HuH-7.5 (cell line): ENCODE results near the gene TSPAN10.

Experiments used
- DNase-seq: peaks from one replicate; pipeline ENCODE4 v3.0.0; 2011; ENCODE audit warnings: low spot score

Gene TSPAN10

DNA sequence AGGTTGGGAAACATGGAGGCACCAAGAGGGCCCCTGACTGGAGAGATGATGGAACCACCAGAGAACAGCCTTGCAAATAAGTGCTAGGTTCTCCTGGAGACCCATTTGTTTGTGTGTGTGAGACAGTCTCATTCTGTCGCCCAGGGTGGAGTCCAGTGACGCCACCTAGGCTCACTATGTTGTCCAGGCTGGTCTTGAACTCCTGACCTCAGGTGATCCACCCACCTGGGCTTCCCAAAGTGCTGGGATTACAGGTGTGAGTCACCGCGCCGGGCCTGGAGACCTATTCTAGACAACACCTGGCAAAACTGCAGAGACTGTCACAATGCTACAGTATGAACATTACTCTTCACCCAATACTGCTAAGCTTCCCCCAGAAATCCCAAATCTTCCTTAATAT, 1.6 kb upstream of the TSPAN10 start:
- no peak for DNase-seq

- DNase-seq: no peak
These were observed 957 bp upstream of the TSPAN10 start for GRCh38 chr17:81635973-81636504.

- DNase-seq: no peak
These were observed 1.7 kb downstream of the TSPAN10 start for GRCh38 chr17:81638683-81639082.

- DNase-seq: no peak
These were observed 3.0 kb downstream of the TSPAN10 start for GRCh38 chr17:81640011-81640410.

DNA sequence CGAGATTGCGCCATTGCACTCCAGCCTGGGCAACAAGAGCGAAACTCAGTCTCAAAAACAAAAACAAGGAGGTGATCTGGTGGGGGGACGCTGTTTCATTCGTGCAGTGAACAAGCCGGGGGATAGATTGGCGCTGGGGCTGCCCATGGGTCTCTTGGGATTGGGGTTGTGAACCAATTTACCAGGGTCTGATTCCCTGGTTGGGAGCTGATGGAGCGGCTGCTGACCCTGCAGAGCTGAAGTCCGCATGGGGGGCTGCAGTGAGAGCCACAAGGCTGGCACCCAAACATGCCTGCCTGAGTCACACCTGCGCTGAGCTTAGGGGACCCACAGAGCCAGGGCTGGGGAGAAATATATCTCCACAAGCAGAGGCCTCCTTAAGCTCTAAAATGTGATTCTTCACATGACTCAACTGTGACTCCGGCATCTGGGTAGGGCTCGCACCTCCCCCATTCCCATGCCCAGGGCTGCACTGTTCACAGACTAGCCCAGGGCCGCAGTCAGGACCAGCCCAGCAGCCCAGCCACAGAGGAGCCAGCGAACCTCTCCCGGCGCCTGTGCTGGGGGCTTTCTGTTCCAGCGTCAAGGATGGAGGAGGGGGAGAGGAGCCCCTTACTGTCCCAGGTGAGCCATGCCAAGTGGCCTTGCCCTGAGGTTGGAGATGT, 5.0 kb downstream of the TSPAN10 start:
- DNase-seq: no peak

- DNase-seq: no peak
These were observed 7.5 kb downstream of the TSPAN10 start for GRCh38 chr17:81644496-81644895.

DNA sequence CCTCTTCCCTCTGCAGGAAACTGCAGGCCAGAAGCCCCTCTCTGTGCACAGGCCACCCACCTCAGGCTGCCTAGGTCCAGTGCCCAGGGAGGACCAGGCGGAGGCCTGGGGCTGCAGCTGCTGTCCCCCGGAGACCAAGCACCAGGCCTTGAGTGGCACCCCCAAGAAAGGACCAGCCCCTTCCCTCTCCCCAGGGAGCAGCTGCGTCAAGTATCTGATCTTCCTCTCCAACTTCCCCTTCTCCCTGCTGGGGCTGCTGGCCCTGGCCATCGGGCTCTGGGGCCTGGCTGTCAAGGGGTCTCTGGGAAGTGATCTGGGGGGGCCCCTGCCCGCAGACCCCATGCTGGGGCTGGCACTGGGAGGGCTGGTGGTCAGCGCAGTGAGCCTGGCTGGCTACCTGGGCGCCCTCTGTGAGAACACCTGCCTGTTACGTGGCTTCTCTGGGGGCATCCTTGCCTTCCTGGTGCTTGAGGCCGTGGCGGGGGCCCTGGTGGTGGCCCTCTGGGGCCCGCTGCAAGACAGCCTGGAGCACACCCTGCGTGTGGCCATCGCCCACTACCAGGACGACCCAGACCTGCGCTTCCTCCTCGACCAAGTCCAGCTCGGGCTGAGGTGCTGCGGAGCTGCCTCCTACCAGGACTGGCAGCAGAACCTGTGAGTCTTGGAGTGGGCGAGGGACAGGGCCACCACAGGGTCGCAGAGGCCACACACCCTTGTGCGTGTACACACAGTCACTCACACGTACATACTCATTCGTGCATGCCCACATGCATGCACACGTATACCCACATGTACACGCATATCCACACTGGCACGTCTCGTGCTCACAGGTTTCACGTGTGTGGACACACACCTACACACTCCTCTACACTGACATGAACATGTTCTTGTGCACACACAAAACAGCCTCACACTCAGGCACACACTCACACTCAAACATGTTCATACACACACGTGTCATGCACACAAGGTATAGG, 8.3 kb downstream of the TSPAN10 start:
- no peak for DNase-seq

DNA sequence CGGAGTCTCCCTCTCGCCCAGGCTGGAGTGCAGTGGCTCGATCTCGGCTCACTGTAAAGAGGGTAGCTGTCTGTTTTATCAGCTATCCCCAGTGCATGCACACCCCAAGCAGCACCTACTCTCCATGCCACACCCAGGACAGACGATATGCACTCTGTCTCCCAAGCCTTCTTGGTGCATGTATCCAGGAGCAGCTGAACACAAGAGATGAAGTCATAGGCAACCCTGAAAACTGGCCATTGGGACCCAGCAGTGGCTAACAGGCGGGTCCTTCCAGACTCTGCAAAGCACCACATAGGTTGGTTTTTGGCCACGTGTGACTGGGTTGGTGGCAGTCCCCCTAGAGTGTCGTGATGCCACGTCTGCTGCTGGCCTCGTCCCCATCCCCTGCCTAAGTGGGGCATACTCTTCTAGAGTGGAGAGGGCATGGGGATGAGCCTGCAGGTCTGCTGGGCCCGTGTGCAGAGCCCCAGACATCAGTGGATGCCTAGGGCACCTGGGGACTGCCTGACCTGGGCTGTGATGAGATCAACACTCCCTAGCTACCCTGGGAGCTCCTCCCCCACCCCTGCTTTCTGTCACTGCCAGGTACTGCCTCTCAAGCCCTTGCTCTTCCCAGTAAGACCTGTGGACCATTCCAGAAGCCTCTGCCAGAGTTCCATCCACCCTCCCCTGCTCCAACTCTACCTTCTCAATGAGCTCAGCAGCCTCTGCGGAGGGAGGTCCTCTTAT, 10.0 kb downstream of the TSPAN10 start:
- DNase-seq: no peak

DNA sequence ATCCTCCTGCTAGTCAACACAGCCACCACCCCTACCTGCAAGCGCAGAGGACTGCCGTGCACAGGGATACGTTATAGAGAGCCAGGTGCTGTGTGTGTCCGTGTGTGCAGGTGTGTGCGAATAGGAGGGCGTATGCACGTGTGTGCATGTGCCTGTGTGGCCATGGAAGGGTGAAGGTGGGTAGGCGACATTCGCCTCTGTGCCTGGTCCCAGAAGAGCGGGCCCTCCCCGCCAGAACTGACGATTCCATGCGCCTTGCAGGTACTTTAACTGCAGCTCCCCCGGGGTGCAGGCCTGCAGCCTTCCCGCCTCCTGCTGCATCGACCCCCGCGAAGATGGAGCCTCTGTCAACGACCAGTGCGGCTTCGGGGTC, 10.6 kb downstream of the TSPAN10 start:
- no peak for DNase-seq

DNA sequence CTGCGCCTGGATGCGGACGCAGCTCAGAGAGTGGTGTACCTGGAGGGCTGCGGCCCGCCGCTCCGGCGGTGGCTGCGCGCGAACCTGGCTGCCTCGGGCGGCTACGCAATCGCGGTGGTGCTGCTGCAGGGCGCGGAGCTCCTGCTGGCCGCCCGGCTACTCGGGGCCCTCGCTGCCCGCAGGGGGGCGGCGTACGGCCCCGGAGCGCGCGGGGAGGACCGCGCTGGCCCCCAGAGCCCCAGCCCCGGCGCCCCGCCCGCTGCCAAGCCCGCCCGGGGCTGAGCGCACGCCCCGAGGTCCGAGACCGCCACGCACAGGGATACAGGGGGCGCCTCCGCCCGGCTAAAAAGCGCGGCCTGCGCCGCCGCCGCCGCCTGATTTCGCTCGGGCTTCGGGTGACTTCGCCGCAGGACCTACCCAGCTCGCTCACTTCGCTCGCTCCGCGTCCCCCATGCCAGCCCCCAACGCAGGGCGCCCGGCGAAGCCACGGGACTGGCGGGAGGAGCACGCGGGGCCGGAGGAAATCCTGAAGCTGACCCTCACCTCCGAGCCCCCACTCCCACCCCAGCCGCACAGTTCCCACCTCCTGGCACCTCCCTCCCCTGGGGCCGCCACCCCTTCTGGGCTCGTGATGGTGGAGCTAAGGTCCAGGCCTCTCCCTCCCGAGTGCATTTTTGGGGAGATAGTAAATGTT, 11.2 kb downstream of the TSPAN10 start:
- DNase-seq: no peak

DNA sequence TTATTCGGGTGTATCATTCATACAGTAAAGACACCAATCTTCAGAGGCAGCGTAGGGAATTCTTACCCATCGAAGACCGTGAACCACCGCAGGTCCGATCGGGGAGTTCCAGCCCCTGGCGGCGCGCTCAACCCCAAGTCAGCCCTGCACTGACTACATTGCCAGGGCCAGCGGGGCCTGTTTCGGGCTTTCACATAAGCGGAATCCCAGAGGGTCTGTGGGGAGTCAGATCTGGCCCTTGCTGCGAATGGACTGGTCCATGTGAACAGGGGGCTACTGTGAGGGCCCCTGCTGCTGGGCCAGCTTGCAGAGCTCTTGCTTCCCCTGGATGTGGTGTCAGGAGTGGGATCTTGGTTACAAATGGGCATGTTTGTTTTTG, 11.7 kb downstream of the TSPAN10 start:
- no peak for DNase-seq

GRCh38 chr17:81650951-81651350, 14.0 kb downstream of the TSPAN10 start:
- DNase-seq: no peak

GRCh38 chr17:81651692-81652091, 14.7 kb downstream of the TSPAN10 start:
- DNase-seq: no peak

DNA sequence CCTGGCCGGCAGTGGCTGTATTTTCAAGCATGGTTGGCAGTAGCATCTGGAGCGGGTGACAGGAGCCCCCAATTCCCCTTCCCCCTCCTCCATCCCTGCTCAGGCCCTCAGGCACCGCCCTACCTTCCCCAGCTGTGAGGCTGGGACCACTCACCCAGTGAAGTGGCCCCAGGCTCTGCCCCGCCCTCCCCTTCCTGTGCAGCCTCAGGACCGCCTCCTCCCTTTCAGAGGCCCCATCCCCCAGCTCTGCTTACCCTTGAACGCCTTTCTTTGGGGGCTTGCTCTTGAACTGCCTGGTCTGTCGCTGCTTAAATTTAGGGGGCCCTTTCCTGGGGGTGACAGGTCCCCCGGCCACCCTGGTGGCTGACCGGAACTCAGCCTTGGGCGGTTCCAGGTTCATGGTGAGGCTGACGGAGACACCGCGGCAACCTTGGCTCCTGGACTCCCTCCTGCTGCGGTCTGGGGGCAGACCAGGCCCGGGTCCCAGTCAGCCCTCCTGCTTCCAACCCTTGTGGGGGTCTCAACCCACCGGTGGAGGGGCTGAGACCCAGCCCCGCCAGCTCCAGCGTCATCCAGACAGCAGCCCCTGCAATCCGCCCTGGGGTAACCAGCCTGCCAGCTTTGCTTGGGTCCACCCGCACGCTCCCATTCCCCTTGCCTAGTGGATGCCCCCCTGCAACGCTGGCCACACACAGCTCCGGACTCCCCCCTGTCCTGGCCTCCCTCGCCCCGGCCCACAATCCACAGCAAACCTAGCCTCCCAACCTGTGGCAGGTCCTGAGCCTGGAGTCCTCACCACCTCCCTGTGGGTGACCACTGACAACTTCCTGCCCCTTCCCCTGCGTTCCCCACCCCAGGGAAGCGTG, 16.1 kb downstream of the TSPAN10 start:
- DNase-seq: no peak

- no peak for DNase-seq
These were observed 18.6 kb downstream of the TSPAN10 start for GRCh38 chr17:81655378-81656117.

DNA sequence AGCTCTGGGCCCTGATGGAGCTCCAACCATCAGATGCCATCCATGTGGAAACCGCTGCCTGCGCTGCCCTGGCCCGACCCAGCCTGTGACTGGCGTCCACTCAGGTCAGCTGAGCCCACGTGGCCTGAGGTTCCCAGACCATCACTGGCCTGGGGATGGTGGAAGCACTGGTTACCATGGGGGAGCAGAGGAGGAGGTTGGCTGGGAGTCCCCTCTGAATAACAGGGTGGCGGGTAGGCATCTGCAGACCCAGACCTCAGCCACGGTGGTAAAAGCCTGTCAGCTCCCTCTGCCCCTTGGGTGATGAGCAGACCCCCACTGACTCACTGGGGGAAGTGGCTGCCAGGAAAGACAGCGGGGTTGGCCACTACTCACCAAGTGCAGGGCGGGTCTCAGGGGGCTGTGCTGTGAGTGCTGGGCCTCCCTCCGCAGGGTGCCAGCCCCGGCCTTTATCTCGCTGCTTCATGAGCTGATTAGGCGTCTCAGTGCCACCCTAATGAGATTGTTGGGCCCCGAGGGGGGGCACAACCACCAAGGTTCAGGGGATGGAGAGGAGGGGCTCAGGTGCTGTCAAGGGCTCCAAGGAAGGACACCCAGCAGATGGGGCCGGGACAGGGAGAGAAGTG, 19.2 kb downstream of the TSPAN10 start, which contains the start of gene PDE6G:
TSS of gene PDE6G (minus strand) at position 425 of the 626 bp plus-strand sequence. CDS start 3,237 bp downstream, outside the sequence.
- no peak for DNase-seq

GRCh38 chr17:81656835-81657234, 19.8 kb downstream of the TSPAN10 start:
- DNase-seq: no peak

DNA sequence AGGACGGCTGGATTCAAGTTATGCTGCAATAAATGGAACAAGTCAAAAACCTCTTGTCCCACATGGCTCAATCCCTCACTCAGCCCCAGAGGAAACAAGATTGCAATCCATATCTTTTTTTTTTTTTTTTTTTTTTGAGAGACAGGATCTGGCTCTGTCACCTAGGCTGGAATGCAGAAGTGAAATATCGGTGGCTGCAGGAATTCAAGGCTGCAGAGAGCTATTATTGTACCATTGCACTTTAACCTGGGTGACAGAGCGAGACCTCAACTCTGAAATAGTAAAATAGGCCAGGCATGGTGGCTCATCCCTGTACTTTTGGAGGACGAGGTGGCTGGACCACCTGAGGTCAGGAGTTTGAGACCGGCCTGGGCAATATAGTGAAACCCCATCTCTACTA, 22.0 kb downstream of the TSPAN10 start:
- no peak for DNase-seq

DNA sequence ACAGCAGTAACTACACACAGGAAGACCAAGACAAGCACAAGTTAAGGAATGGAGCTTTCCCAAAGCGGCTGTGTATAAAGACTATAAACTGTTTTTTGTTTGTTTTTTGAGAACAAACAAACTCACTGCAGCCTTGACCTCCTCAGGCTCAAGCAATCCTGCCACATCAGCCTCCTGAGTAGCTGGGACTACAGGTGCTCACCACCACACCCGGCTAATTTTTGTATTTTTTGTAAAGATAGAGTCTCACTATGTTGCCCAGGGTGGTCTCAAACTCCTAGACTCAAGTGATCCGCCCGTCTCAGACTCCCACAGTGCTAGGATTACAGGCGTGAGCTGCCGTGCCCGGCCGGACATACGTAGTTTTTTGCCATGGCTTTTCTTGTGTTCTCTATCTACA, 23.4 kb downstream of the TSPAN10 start:
- no peak for DNase-seq

DNA sequence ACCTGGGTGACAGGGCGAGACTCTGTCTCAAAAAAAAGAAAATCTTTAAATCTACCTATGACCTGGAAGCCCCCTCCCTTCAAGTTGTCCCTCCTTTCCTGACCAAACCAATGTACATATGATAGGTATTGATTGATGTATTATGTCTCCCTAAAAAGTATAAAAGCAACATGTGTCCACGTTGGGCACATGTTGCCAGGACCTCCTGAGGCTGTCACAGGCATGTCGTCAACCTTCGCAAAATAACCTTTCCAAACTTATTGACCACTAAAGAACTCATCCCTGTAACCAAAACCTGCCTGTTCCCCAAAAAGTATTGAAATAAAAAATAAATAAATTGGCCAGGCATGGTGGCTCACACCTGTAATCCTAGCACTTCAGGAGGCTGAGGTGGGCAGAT, 25.0 kb downstream of the TSPAN10 start:
- DNase-seq: no peak
